Liver (tissue), 3 donors: Measurements from ENCODE around the gene RHEX.

Experiments used
- EGR1 ChIP-seq, 2 donors: IDR thresholded peaks; 2 replicates each; pipeline ENCODE4 v1.6.1; 2016 to 2018; ENCODE audit warnings: antibody characterized with exemption in 2 of 2, low read depth in 2 of 2
- MAX ChIP-seq: IDR thresholded peaks from 2 replicates; pipeline ENCODE4 v1.6.1; 2016; ENCODE audit warnings: antibody characterized with exemption
- NR2F2 ChIP-seq: IDR thresholded peaks from 2 replicates; pipeline ENCODE4 v1.6.1; 2016; ENCODE audit warnings: antibody characterized with exemption
- SP1 ChIP-seq: IDR thresholded peaks from 2 replicates; pipeline ENCODE4 v1.6.1; 2018; ENCODE audit warnings: antibody characterized with exemption, mild to moderate bottlenecking
- TAF1 ChIP-seq: conservative IDR thresholded peaks from 2 replicates; pipeline ENCODE4 v1.6.1; 2016; ENCODE audit warnings: antibody characterized with exemption, mild to moderate bottlenecking
- YY1 ChIP-seq: IDR thresholded peaks from 2 replicates; pipeline ENCODE4 v1.6.1; 2016; ENCODE audit warnings: antibody characterized with exemption, mild to moderate bottlenecking
- TF ChIP-seq, protein P1 (sequence below): IDR thresholded peaks from 2 replicates; pipeline ENCODE4 v1.6.1; 2016; ENCODE audit warnings: antibody characterized with exemption, mild to moderate bottlenecking
- TF ChIP-seq, protein P2 (sequence below): fragments of 150-350 bp; IDR thresholded peaks from 2 replicates; pipeline ENCODE4 v1.5.1; 2017; ENCODE audit warnings: improper control_type of control experiment, low read depth, low read length; ENCODE audit not compliant: missing input control
- TF ChIP-seq, protein P3 (sequence below): IDR thresholded peaks from 2 replicates; pipeline ENCODE4 v1.6.1; 2016; ENCODE audit warnings: antibody characterized with exemption
- donor health status: healthy.
- donor health status: healthy.

- no peak for TF ChIP-seq TAF1
- no peak for TF ChIP-seq NR2F2
- TF ChIP-seq, protein P1, sequence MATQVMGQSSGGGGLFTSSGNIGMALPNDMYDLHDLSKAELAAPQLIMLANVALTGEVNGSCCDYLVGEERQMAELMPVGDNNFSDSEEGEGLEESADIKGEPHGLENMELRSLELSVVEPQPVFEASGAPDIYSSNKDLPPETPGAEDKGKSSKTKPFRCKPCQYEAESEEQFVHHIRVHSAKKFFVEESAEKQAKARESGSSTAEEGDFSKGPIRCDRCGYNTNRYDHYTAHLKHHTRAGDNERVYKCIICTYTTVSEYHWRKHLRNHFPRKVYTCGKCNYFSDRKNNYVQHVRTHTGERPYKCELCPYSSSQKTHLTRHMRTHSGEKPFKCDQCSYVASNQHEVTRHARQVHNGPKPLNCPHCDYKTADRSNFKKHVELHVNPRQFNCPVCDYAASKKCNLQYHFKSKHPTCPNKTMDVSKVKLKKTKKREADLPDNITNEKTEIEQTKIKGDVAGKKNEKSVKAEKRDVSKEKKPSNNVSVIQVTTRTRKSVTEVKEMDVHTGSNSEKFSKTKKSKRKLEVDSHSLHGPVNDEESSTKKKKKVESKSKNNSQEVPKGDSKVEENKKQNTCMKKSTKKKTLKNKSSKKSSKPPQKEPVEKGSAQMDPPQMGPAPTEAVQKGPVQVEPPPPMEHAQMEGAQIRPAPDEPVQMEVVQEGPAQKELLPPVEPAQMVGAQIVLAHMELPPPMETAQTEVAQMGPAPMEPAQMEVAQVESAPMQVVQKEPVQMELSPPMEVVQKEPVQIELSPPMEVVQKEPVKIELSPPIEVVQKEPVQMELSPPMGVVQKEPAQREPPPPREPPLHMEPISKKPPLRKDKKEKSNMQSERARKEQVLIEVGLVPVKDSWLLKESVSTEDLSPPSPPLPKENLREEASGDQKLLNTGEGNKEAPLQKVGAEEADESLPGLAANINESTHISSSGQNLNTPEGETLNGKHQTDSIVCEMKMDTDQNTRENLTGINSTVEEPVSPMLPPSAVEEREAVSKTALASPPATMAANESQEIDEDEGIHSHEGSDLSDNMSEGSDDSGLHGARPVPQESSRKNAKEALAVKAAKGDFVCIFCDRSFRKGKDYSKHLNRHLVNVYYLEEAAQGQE = no peak
- TF ChIP-seq, protein P2, sequence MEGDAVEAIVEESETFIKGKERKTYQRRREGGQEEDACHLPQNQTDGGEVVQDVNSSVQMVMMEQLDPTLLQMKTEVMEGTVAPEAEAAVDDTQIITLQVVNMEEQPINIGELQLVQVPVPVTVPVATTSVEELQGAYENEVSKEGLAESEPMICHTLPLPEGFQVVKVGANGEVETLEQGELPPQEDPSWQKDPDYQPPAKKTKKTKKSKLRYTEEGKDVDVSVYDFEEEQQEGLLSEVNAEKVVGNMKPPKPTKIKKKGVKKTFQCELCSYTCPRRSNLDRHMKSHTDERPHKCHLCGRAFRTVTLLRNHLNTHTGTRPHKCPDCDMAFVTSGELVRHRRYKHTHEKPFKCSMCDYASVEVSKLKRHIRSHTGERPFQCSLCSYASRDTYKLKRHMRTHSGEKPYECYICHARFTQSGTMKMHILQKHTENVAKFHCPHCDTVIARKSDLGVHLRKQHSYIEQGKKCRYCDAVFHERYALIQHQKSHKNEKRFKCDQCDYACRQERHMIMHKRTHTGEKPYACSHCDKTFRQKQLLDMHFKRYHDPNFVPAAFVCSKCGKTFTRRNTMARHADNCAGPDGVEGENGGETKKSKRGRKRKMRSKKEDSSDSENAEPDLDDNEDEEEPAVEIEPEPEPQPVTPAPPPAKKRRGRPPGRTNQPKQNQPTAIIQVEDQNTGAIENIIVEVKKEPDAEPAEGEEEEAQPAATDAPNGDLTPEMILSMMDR = no peak
- TF ChIP-seq SP1 = no peak
- TF ChIP-seq EGR1 (IDR thresholded peaks at IDR 0.05; ENCODE audit: low read depth in 2 of 2) = no peak
- no peak for TF ChIP-seq YY1
- TF ChIP-seq, protein P3, sequence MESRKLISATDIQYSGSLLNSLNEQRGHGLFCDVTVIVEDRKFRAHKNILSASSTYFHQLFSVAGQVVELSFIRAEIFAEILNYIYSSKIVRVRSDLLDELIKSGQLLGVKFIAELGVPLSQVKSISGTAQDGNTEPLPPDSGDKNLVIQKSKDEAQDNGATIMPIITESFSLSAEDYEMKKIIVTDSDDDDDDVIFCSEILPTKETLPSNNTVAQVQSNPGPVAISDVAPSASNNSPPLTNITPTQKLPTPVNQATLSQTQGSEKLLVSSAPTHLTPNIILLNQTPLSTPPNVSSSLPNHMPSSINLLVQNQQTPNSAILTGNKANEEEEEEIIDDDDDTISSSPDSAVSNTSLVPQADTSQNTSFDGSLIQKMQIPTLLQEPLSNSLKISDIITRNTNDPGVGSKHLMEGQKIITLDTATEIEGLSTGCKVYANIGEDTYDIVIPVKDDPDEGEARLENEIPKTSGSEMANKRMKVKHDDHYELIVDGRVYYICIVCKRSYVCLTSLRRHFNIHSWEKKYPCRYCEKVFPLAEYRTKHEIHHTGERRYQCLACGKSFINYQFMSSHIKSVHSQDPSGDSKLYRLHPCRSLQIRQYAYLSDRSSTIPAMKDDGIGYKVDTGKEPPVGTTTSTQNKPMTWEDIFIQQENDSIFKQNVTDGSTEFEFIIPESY = no peak
- no peak for TF ChIP-seq MAX
Observed at GRCh38 chr1:206047271-206047670, 5.7 kb upstream of the RHEX start.
